Measurements from ENCODE around the gene SETD1B.

The SETD1B gene

DNA sequence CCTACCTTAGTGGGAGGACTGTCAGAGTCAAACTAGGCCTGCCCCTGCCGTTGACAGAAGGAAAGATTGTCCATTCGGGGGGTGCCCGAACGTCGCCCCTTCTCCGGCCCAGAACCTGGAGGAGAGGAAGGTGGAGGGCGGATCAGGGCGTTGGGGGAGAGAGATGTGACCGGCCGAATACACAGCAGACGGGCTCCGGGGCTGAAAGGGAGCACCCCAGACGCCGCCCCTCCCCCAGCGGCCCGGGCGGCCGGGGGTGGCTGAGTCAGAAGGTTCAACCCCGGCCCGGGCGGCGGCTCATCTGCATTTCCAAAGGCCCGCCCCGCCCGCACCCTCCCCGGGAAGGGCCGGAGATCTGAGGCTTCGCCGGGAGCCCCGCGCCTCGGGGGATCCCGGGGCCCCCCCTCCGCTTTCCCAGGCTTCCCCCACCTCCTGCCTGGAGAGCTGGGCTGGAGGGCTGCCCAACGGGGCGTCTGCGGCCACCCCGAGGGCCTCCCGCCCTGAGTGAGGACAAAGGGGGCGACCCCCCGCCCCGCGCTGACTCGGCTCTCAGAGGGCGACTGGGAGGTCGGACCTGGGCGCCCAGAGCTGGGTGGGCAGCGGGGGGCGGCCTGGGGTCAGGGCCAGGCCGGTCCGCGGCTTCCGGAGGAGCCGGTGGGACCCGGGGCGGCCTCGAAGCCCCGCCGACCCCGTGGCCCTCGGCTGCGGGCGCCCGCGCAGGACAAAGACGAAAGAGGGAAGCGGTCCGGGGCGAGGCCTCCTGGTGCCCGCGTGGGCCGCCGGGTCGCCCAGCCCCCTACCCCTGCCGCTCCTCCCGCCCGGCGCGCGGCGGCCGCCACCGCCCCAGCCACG, 3.7 kb upstream of the SETD1B start:
- H3F3A ChIP-seq (ENCODE audit: low read depth): peaks cover 12% of the 10 kb centered on the region; the same call in 1 of the 2 replicates
- peaks cover 76% of the 10 kb centered on the region for H3K79me2 ChIP-seq (ENCODE audit: insufficient read depth, low read length)
- no peak overlapping the region for H2AFZ ChIP-seq (ENCODE audit: low read length)
- H3K27me3 ChIP-seq (ENCODE audit: insufficient read depth, low read length, poor library complexity, severe bottlenecking): peaks cover 6% of the 10 kb centered on the region
- TF ChIP-seq CTCF (conservative IDR thresholded peaks at IDR 0.05; ENCODE audit: low read length) (no peak), EZH2phosphoT487 (IDR thresholded peaks at IDR 0.05; ENCODE audit: borderline replicate concordance) (no peak)
- H3K36me3 ChIP-seq (ENCODE audit: insufficient read depth, low read length): 0 out of 2 replicates have a peak, but pooled peaks cover 5% of the 10 kb centered on the region
- H3K4me1 ChIP-seq (ENCODE audit: insufficient read depth, low read length, poor library complexity, severe bottlenecking): peaks cover 22% of the 10 kb centered on the region
- H4K20me1 ChIP-seq (ENCODE audit: insufficient read depth, low read length, poor library complexity, severe bottlenecking): peaks cover 45% of the 10 kb centered on the region
- H3K9ac ChIP-seq (ENCODE audit: low read depth, low read length, poor library complexity, severe bottlenecking): peak overlapping the region; percentile 100
- H3K4me2 ChIP-seq (ENCODE audit: low read depth, low read length, poor library complexity, severe bottlenecking): peak overlapping the region; percentile 89
- H3K4me3 ChIP-seq (ENCODE audit: low read length, poor library complexity, severe bottlenecking): peak overlapping the region; percentile 94
- H3K9me2 ChIP-seq (replicated peaks; ENCODE audit: low read depth, low read length): no peaks in the 10 kb centered on the region
- no peaks in the 10 kb centered on the region for H3K9me3 ChIP-seq (ENCODE audit: insufficient read depth, low read depth, low read length)

DNA sequence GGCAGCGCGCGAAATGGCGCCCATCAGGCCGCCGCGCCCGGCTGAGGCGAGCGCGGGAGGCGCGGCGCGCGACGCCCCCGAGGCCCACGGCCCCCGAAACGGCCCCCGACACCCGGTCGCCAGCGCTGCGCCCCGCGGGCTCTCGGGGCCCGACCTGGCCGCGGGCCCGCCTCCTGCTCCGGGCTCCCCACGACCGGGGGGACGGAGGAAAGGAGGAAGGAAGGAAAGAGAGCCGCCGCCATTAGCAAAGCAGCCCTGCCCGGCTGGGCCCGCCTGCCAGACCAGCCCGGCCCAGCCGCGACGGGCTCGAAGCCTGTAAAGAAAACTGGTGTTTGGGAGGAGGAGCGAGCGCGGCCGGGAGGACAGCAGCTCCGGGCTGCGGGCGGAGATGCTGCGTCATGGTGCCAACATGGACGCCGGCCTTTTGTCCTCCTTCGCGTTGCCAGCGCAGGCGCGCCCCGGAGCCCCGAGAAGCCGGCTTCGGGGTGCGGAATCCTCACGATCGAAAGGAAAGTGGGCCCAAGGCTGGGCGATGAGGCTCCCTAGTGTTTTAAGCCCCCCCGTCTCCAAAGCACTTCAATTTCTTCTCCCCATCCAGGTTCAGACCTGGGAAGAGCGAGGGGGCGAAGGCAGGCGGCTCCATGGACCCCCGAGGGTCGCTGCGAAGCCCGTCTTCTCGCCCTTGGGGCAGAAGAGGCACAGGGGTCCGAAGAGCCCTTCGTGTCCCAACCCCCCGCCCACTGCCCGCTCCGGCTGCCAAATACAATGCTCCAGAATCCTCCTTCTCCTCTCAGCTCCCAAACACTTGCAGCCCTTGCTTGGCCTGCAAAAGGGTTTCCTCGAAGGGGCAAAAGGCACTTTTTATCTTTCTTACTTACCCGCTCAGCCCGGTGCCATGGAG, 2.9 kb upstream of the SETD1B start:
- Histone ChIP-seq H3K36me3 (ENCODE audit: insufficient read depth, low read length) (0 out of 2 replicates have a peak, but pooled peaks cover 5% of the 10 kb centered on the region), H3K9me3 (ENCODE audit: insufficient read depth, low read depth, low read length) (no peaks in the 10 kb centered on the region), H3F3A (ENCODE audit: low read depth) (peaks cover 6% of the 10 kb centered on the region; the same call in 1 of the 2 replicates), H3K27me3 (ENCODE audit: insufficient read depth, low read length, poor library complexity, severe bottlenecking) (peaks cover 6% of the 10 kb centered on the region), H2AFZ (ENCODE audit: low read length) (no peak overlapping the region), H4K20me1 (ENCODE audit: insufficient read depth, low read length, poor library complexity, severe bottlenecking) (peaks cover 44% of the 10 kb centered on the region), H3K9ac (ENCODE audit: low read depth, low read length, poor library complexity, severe bottlenecking) (peak overlapping the region; percentile 100), H3K4me1 (ENCODE audit: insufficient read depth, low read length, poor library complexity, severe bottlenecking) (peaks cover 26% of the 10 kb centered on the region), H3K4me2 (ENCODE audit: low read depth, low read length, poor library complexity, severe bottlenecking) (peak overlapping the region; percentile 93), H3K4me3 (ENCODE audit: low read length, poor library complexity, severe bottlenecking) (peak overlapping the region; percentile 94), H3K9me2 (replicated peaks; ENCODE audit: low read depth, low read length) (no peaks in the 10 kb centered on the region), H3K79me2 (ENCODE audit: insufficient read depth, low read length) (peaks cover 84% of the 10 kb centered on the region)
- TF ChIP-seq CTCF (conservative IDR thresholded peaks at IDR 0.05; ENCODE audit: low read length): no peak
- no peak for TF ChIP-seq EZH2phosphoT487 (IDR thresholded peaks at IDR 0.05; ENCODE audit: borderline replicate concordance)

- Histone ChIP-seq H3K36me3 (ENCODE audit: insufficient read depth, low read length) (0 out of 2 replicates have a peak, but pooled peaks cover 5% of the 10 kb centered on the region), H3K4me3 (ENCODE audit: low read length, poor library complexity, severe bottlenecking) (peak overlapping the region; percentile 94), H3K9me2 (replicated peaks; ENCODE audit: low read depth, low read length) (no peaks in the 10 kb centered on the region), H3K9me3 (ENCODE audit: insufficient read depth, low read depth, low read length) (no peaks in the 10 kb centered on the region), H4K20me1 (ENCODE audit: insufficient read depth, low read length, poor library complexity, severe bottlenecking) (peaks cover 47% of the 10 kb centered on the region), H3K79me2 (ENCODE audit: insufficient read depth, low read length) (peaks cover 85% of the 10 kb centered on the region), H3K9ac (ENCODE audit: low read depth, low read length, poor library complexity, severe bottlenecking) (peak overlapping the region; percentile 100), H3K4me2 (ENCODE audit: low read depth, low read length, poor library complexity, severe bottlenecking) (peak overlapping the region; percentile 93), H3K4me1 (ENCODE audit: insufficient read depth, low read length, poor library complexity, severe bottlenecking) (peaks cover 35% of the 10 kb centered on the region), H3F3A (ENCODE audit: low read depth) (peaks cover 6% of the 10 kb centered on the region; the same call in 1 of the 2 replicates), H3K27me3 (ENCODE audit: insufficient read depth, low read length, poor library complexity, severe bottlenecking) (peaks cover 6% of the 10 kb centered on the region), H2AFZ (ENCODE audit: low read length) (no peak overlapping the region)
- no peak for TF ChIP-seq CTCF (conservative IDR thresholded peaks at IDR 0.05; ENCODE audit: low read length)
- no peak for TF ChIP-seq EZH2phosphoT487 (IDR thresholded peaks at IDR 0.05; ENCODE audit: borderline replicate concordance)
Observed at GRCh38 chr12:121801595-121802484, 2.0 kb upstream of the SETD1B start.
